GM12892 (cell line): ENCODE measurements around the gene LIF.

Experiments
- POLR2A ChIP-seq: IDR thresholded peaks from 2 replicates; pipeline ENCODE4 v1.6.1; 2011; ENCODE audit warnings: low read depth, low read length, control low read depth
- TAF1 ChIP-seq: IDR thresholded peaks from 2 replicates; pipeline ENCODE4 v1.6.1; 2011; ENCODE audit warnings: low read depth, mild to moderate bottlenecking, control low read depth, low read length, borderline replicate concordance

GRCh38 chr22:30191040-30191701 lies 55.4 kb downstream of the LIF start:
- TF ChIP-seq POLR2A, result no peak
- TF ChIP-seq TAF1, result no peak
